HepG2 (cell line): ENCODE measurements around the gene CD7. TPM values are rescaled to one million over a fixed set of nuclear protein-coding genes. Genes with fewer than 3 reads are reported as not detected.

Experiments
- CAMTA2 ChIP-seq: sonication (generic); formaldehyde crosslinking; IDR thresholded peaks from 2 replicates; pipeline ENCODE4 v1.4.0; 2020; ENCODE audit warnings: mild to moderate bottlenecking, missing genetic modification reagents, borderline replicate concordance
- CEBPB ChIP-seq: IDR thresholded peaks from 2 replicates; pipeline ENCODE4 v1.6.1; 2011; ENCODE audit warnings: low read depth, low read length, improper control_type of control experiment, borderline replicate concordance
- DMAP1 ChIP-seq: IDR thresholded peaks from 2 replicates; pipeline ENCODE4 v1.6.1; 2016
- ELF1 ChIP-seq: sonication (generic); formaldehyde crosslinking; IDR thresholded peaks from 2 replicates; pipeline ENCODE4 v1.4.0; 2020; ENCODE audit warnings: missing genetic modification reagents
- FLYWCH1 ChIP-seq: sonication (generic); formaldehyde crosslinking; IDR thresholded peaks from 2 replicates; pipeline ENCODE4 v1.8.1; 2023; ENCODE audit warnings: mild to moderate bottlenecking, missing genetic modification reagents
- HNRNPH1 ChIP-seq: fragments of 200-400 bp; formaldehyde crosslinking; optimal IDR thresholded peaks from 2 replicates; pipeline ENCODE3; 2017; ENCODE audit warnings: mild to moderate bottlenecking, low read depth, low read length
- HNRNPK ChIP-seq: fragments of 200-400 bp; formaldehyde crosslinking; IDR thresholded peaks from 2 replicates; pipeline ENCODE4 v1.6.1; 2018; ENCODE audit warnings: low read length, low read depth, moderate library complexity, mild to moderate bottlenecking; ENCODE audit not compliant: poor library complexity, severe bottlenecking
- HNRNPUL1 ChIP-seq: fragments of 200-400 bp; formaldehyde crosslinking; IDR thresholded peaks from 2 replicates; pipeline ENCODE4 v1.6.1; 2017; ENCODE audit warnings: low read depth, mild to moderate bottlenecking, low read length, moderate library complexity
- HOXA5 ChIP-seq: sonication (generic); formaldehyde crosslinking; IDR thresholded peaks from 2 replicates; pipeline ENCODE4 v1.4.0; 2020; ENCODE audit warnings: missing genetic modification reagents
- KLF12 ChIP-seq: sonication (generic); formaldehyde crosslinking; IDR thresholded peaks from 2 replicates; pipeline ENCODE4 v1.4.0; 2020; ENCODE audit warnings: missing genetic modification reagents, borderline replicate concordance
- MNT ChIP-seq: fragments of 450-650 bp; IDR thresholded peaks from 2 replicates; pipeline ENCODE4 v1.6.1; 2016
- MXI1 ChIP-seq: IDR thresholded peaks from 3 replicates; pipeline ENCODE4 v1.6.1; 2012; ENCODE audit warnings: low read depth, low read length, inconsistent platforms, borderline replicate concordance
- POGZ ChIP-seq: sonication (generic); formaldehyde crosslinking; IDR thresholded peaks from 2 replicates; pipeline ENCODE4 v1.4.0; 2020; ENCODE audit warnings: mild to moderate bottlenecking, missing genetic modification reagents
- POLR2A ChIP-seq, 2 experiments: IDR thresholded peaks; 2 replicates each; pipeline ENCODE4 v1.6.1; 2011; ENCODE audit warnings: low read depth in 2 of 2, low read length in 2 of 2, mild to moderate bottlenecking in 1 of 2, moderate library complexity in 1 of 2; ENCODE audit not compliant: insufficient read depth in 1 of 2
- RXRA ChIP-seq: sonication (generic); formaldehyde crosslinking; IDR thresholded peaks from 2 replicates; pipeline ENCODE4 v1.5.1; 2020; ENCODE audit warnings: missing genetic modification reagents
- SUZ12 ChIP-seq: fragments of 150-350 bp; IDR thresholded peaks from 2 replicates; pipeline ENCODE4 v1.6.1; 2014; ENCODE audit warnings: low read depth, low read length
- TARDBP ChIP-seq: sonication (generic); formaldehyde crosslinking; IDR thresholded peaks from 2 replicates; pipeline ENCODE4 v1.8.0; 2022; ENCODE audit warnings: mild to moderate bottlenecking, missing genetic modification reagents
- WIZ ChIP-seq: sonication (generic); formaldehyde crosslinking; IDR thresholded peaks from 2 replicates; pipeline ENCODE4 v1.5.1; 2020; ENCODE audit warnings: mild to moderate bottlenecking, missing genetic modification reagents
- ZBTB2 ChIP-seq: sonication (generic); formaldehyde crosslinking; IDR thresholded peaks from 2 replicates; pipeline ENCODE4 v1.8.0; 2022; ENCODE audit warnings: low read depth, missing genetic modification reagents
- ZBTB38 ChIP-seq: sonication (generic); formaldehyde crosslinking; IDR thresholded peaks from 2 replicates; pipeline ENCODE4 v1.5.1; 2020; ENCODE audit warnings: mild to moderate bottlenecking, missing genetic modification reagents
- ZC3H4 ChIP-seq: sonication (generic); formaldehyde crosslinking; IDR thresholded peaks from 2 replicates; pipeline ENCODE4 v1.4.0; 2020; ENCODE audit warnings: missing genetic modification reagents, borderline replicate concordance
- ZFP41 ChIP-seq: sonication (generic); formaldehyde crosslinking; IDR thresholded peaks from 2 replicates; pipeline ENCODE4 v1.4.0; 2020; ENCODE audit warnings: mild to moderate bottlenecking, missing genetic modification reagents, borderline replicate concordance
- ZNF343 ChIP-seq: sonication (generic); formaldehyde crosslinking; IDR thresholded peaks from 2 replicates; pipeline ENCODE4 v1.4.0; 2020; ENCODE audit warnings: mild to moderate bottlenecking, missing genetic modification reagents
- ZNF574 ChIP-seq: sonication (generic); formaldehyde crosslinking; IDR thresholded peaks from 2 replicates; pipeline ENCODE4 v1.4.0; 2020; ENCODE audit warnings: missing genetic modification reagents
- ZNF670 ChIP-seq: sonication (generic); formaldehyde crosslinking; IDR thresholded peaks from 2 replicates; pipeline ENCODE4 v1.8.0; 2022; ENCODE audit warnings: mild to moderate bottlenecking, missing genetic modification reagents, borderline replicate concordance
- ZNF891 ChIP-seq: sonication (generic); formaldehyde crosslinking; IDR thresholded peaks from 2 replicates; pipeline ENCODE4 v1.5.0; 2020; ENCODE audit warnings: mild to moderate bottlenecking, missing genetic modification reagents
- polyA plus RNA-seq, 8 experiments: library from polyadenylated mRNA; depleted of rRNA in 3 of 8; stranded (reverse) in 7 of 8; unstranded in 1 of 8; fragments of >200 nt; fragmentation: Illumina TruSeq in 4 of 8; extraction: Trizol in 4 of 8; gene quantifications; 2 replicates each; pipeline versions ENCODE4 v1.2.1 to v1.2.3, GENCODE V29; 2011 to 2016; ENCODE audit warnings: low read depth in 4 of 8, missing spikeins in 1 of 8, mixed read lengths in 1 of 8; ENCODE audit not compliant: insufficient read depth in 1 of 8
- total RNA-seq, 5 experiments: library from RNA; depleted of rRNA; stranded (reverse); fragments of >200 nt; fragmentation: Illumina TruSeq; extraction: Trizol; gene quantifications; 2 replicates each; pipeline ENCODE4 v1.2.3, GENCODE V29; 2016; ENCODE audit warnings: low read depth in 1 of 5

The CD7 gene
- total and polyA plus RNA-seq, 2 of the 13 experiments (the other 11 are each of a cell fraction or from before 2014, with no cell fraction given) = 67.6 to 76.4 TPM

GRCh38 chr17:82272495-82273326, 44.7 kb downstream of the CD7 start (continued):
- TF ChIP-seq HNRNPK (peak; percentile 90), ZNF891 (CRISPR knock-in tag) (0 out of 2 replicates have a peak, but pooled peaks have one; percentile 33), HOXA5 (0 out of 2 replicates have a peak, but pooled peaks have one; percentile 60), ZNF574 (CRISPR knock-in tag) (peak; percentile 23; the same call in 1 of the 2 replicates), ZNF343 (no peak), SUZ12 (no peak), CEBPB (no peak), ELF1 (0 out of 2 replicates have a peak, but pooled peaks have one; percentile 17), POLR2A (IDR thresholded peaks at IDR 0.05; ENCODE audit: insufficient read depth in 1 of 2, low read depth in 2 of 2, low read length in 2 of 2) (peak in 1 of 2 experiments; percentile 39; a peak in 2 of 4 replicates), POGZ (CRISPR knock-in tag) (no peak), MNT (no peak), DMAP1 (CRISPR knock-in tag) (no peak), ZC3H4 (CRISPR knock-in tag) (no peak), RXRA (CRISPR knock-in tag) (0 out of 2 replicates have a peak, but pooled peaks have one; percentile 33), HNRNPH1 (peak; percentile 80), KLF12 (CRISPR knock-in tag) (0 out of 2 replicates have a peak, but pooled peaks have one; percentile 53), ZFP41 (CRISPR knock-in tag) (no peak), WIZ (no peak), ZBTB2 (no peak), ZNF670 (CRISPR knock-in tag) (no peak), TARDBP (CRISPR knock-in tag) (no peak), CAMTA2 (CRISPR knock-in tag) (no peak), MXI1 (peak; percentile 61; the same call in 1 of the 3 replicates), HNRNPUL1 (no peak), ZBTB38 (no peak), FLYWCH1 (CRISPR knock-in tag) (peak; percentile 30; the same call in 1 of the 2 replicates)
